NCI-H1694 treated with DMSO at 0.1 percent for 48 hours (cell line): Measurements from ENCODE around the gene UBE2D1.
"Not testable (repeated sequence)": the region's sequence is repeated elsewhere in the genome, so short reads cannot be mapped to it uniquely, and the experiment has no call there.

Experiments
- DNase-seq: peaks from one replicate; lab custom pipeline; 2025; lab: John Stamatoyannopoulos, UW

The UBE2D1 gene

GRCh38 chr10:58384095-58384494 is 49.3 kb downstream of the UBE2D1 start:
- DNase-seq, result no peak

GRCh38 chr10:58384544-58384998 is 49.8 kb downstream of the UBE2D1 start:
- DNase-seq, result peak; percentile 63

GRCh38 chr10:58384999-58385783 is 50.4 kb downstream of the UBE2D1 start, which contains the start of gene TFAM:
Gene TFAM, plus strand, starts transcription at chr10:58385410. Its CDS starts 138 bp downstream, at chr10:58385548.
- DNase-seq, result peak; percentile 83

GRCh38 chr10:58385784-58386112 is 50.9 kb downstream of the UBE2D1 start:
- DNase-seq, result no peak

GRCh38 chr10:58389024-58389423 is 54.2 kb downstream of the UBE2D1 start:
- no peak for DNase-seq

- no peak for DNase-seq
Observed at GRCh38 chr10:58393317-58393716, 58.5 kb downstream of the UBE2D1 start.

GRCh38 chr10:58394471-58394870 is 59.7 kb downstream of the UBE2D1 start:
- DNase-seq, result no peak

- no peak for DNase-seq
Observed at GRCh38 chr10:58396057-58396456, 61.3 kb downstream of the UBE2D1 start.

GRCh38 chr10:58397830-58398229 is 63.0 kb downstream of the UBE2D1 start:
- no peak for DNase-seq

GRCh38 chr10:58399410-58399809 is 64.6 kb downstream of the UBE2D1 start:
- no peak for DNase-seq

GRCh38 chr10:58400609-58401008 is 65.8 kb downstream of the UBE2D1 start:
- no peak for DNase-seq

- DNase-seq, result no peak
Observed at GRCh38 chr10:58404001-58404400, 69.2 kb downstream of the UBE2D1 start.

GRCh38 chr10:58409956-58410610 is 75.3 kb downstream of the UBE2D1 start:
- no peak for DNase-seq

GRCh38 chr10:58412502-58412961 is 77.7 kb downstream of the UBE2D1 start:
- no peak for DNase-seq

GRCh38 chr10:58414270-58415041 is 79.7 kb downstream of the UBE2D1 start:
- no peak for DNase-seq

GRCh38 chr10:58415757-58416156 is 81.0 kb downstream of the UBE2D1 start:
- DNase-seq, result no peak

GRCh38 chr10:58417902-58418301 is 83.1 kb downstream of the UBE2D1 start:
- DNase-seq, result not testable (repeated sequence)
